ENCODE data around the gene TMEM200C. TPM values are rescaled to one million over a fixed set of nuclear protein-coding genes. Genes with fewer than 3 reads are reported as not detected.

TMEM200C gene
- not detected for total RNA-seq

GRCh38 chr18:5895299-5895875 lies at the start of gene TMEM200C:
TSS of gene TMEM200C (minus strand) at chr18:5895522. CDS start at chr18:5892063, 3,459 bp downstream.

Small RNAs within 50 kb of the gene (microRNA-seq; reads per million reads assigned to microRNA genes)
- gene MIR3976 (ENCODE audit: borderline microRNAs expressed, borderline replicate concordance), result not detected

Measured in activated naive CD4-positive, alpha-beta T cell treated with anti-CD3 and anti-CD28 coated beads, Interleukin-2, amount 10 ng/mL, durations not matched to agents 5 hours and 36 hours (primary cell).